HG03521 (cell line): ENCODE results near the gene BSDC1.
"Not testable (repeated sequence)": the region's sequence is repeated elsewhere in the genome, so short reads cannot be mapped to it uniquely, and the experiment has no call there.

Experiments
- ATAC-seq: cut with Tn5 transposase; IDR thresholded peaks from one replicate; pipeline ENCODE4 v1.9.1; 2021; ENCODE audit warnings: mild to moderate bottlenecking, moderate library complexity; ENCODE audit not compliant: unreplicated experiment

The BSDC1 gene

GRCh38 chr1:32361308-32361673 lies 33.0 kb downstream of the BSDC1 start:
- ATAC-seq = no peak

- ATAC-seq = no peak
Measured at GRCh38 chr1:32358435-32358834, 35.8 kb downstream of the BSDC1 start.

- ATAC-seq = no peak
Measured at GRCh38 chr1:32357614-32358013, 36.6 kb downstream of the BSDC1 start.

- ATAC-seq = no peak
Measured at GRCh38 chr1:32356478-32356877, 37.8 kb downstream of the BSDC1 start.

- not testable (repeated sequence) for ATAC-seq
Measured at GRCh38 chr1:32355778-32356177, 38.5 kb downstream of the BSDC1 start.

GRCh38 chr1:32353886-32354570 lies 40.2 kb downstream of the BSDC1 start:
- ATAC-seq = no peak

- ATAC-seq = no peak
Measured at GRCh38 chr1:32353431-32353830, 40.8 kb downstream of the BSDC1 start.

GRCh38 chr1:32352831-32353383 lies 41.3 kb downstream of the BSDC1 start:
- no peak for ATAC-seq

- no peak for ATAC-seq
Measured at GRCh38 chr1:32352239-32352745, 41.9 kb downstream of the BSDC1 start.

GRCh38 chr1:32351399-32352238 lies 42.6 kb downstream of the BSDC1 start:
- ATAC-seq = peak; percentile 85

- ATAC-seq = peak; percentile 39
Measured at GRCh38 chr1:32350785-32351398, 43.3 kb downstream of the BSDC1 start.

- no peak for ATAC-seq
Measured at GRCh38 chr1:32349211-32349708, 45.0 kb downstream of the BSDC1 start.

GRCh38 chr1:32346532-32347157 lies 47.6 kb downstream of the BSDC1 start:
- no peak for ATAC-seq

GRCh38 chr1:32345289-32345827 lies 48.9 kb downstream of the BSDC1 start:
- no peak for ATAC-seq

- ATAC-seq = no peak
Measured at GRCh38 chr1:32342704-32343103, 51.5 kb downstream of the BSDC1 start.

- ATAC-seq = no peak
Measured at GRCh38 chr1:32341971-32342370, 52.3 kb downstream of the BSDC1 start.

GRCh38 chr1:32341186-32341757 lies 53.0 kb downstream of the BSDC1 start:
- no peak for ATAC-seq

GRCh38 chr1:32339363-32339978 lies 54.8 kb downstream of the BSDC1 start:
- ATAC-seq = no peak

- ATAC-seq = no peak
Measured at GRCh38 chr1:32338637-32339145, 55.5 kb downstream of the BSDC1 start.
